Chondrocyte (in vitro differentiated cells): ENCODE results near the gene GUCY2D. TPM values are rescaled to one million over a fixed set of nuclear protein-coding genes. Genes with fewer than 3 reads are reported as not detected.

Experiments used
- DNase-seq: peaks from one replicate; pipeline ENCODE4 v3.0.0; 2021; ENCODE audit warnings: mixed read lengths, low spot score
- H3K27ac Mint-ChIP-seq: one replicate; pipeline ENCODE4 v1.8.0; 2021; ENCODE audit warnings: mild to moderate bottlenecking, moderate library complexity, mixed read lengths; ENCODE audit not compliant: unreplicated experiment
- H3K27me3 Mint-ChIP-seq: 2 replicates; pipeline ENCODE4 v1.8.0; 2021; ENCODE audit warnings: low read depth, mixed read lengths
- H3K36me3 Mint-ChIP-seq: 2 replicates; pipeline ENCODE4 v1.8.0; 2021; ENCODE audit warnings: low read depth, mixed read lengths
- H3K4me1 Mint-ChIP-seq: 2 replicates; pipeline ENCODE4 v1.8.0; 2021; ENCODE audit warnings: low read depth, mild to moderate bottlenecking, mixed read lengths
- H3K4me3 Mint-ChIP-seq: one replicate; pipeline ENCODE4 v1.8.0; 2021; ENCODE audit warnings: mild to moderate bottlenecking, moderate library complexity, mixed read lengths; ENCODE audit not compliant: unreplicated experiment
- H3K9me3 Mint-ChIP-seq: 2 replicates; pipeline ENCODE4 v1.8.0; 2021; ENCODE audit warnings: low read depth, mixed read lengths
- total RNA-seq: library from RNA; stranded (reverse); gene quantifications from 3 replicates; pipeline ENCODE4 v1.2.1, GENCODE V29; 2021
- TF ChIP-seq, protein P1 (sequence below): fragments of 200-600 bp; sonication (generic); IDR thresholded peaks from 2 replicates; pipeline ENCODE4 v1.5.0; 2021; ENCODE audit warnings: antibody characterized with exemption, mild to moderate bottlenecking, moderate library complexity

Gene GUCY2D
- total RNA-seq, 1 donor from 2014 or later: not detected

DNA sequence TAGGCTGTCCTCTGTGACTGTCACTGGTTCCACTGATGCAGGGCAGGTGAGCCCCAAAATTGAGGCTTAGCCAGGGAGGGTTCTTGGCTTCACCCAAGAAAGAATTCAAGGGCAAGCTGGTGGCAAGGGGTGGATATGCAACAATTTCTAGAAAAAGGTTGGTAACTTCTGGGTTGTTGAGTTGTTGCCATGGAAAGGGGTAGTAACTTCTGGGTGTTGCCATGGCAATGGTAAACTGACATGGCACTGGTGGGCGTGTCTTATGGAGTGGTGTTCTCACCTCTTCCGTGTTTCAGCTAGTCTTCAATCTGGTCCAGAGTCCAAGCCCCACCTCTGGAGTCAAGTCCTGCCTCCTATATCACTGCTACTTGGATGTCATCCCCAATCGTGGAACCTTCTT, 9.5 kb upstream of the GUCY2D start:
- no peaks in the 10 kb centered on the region for H3K9me3 Mint-ChIP-seq

DNA sequence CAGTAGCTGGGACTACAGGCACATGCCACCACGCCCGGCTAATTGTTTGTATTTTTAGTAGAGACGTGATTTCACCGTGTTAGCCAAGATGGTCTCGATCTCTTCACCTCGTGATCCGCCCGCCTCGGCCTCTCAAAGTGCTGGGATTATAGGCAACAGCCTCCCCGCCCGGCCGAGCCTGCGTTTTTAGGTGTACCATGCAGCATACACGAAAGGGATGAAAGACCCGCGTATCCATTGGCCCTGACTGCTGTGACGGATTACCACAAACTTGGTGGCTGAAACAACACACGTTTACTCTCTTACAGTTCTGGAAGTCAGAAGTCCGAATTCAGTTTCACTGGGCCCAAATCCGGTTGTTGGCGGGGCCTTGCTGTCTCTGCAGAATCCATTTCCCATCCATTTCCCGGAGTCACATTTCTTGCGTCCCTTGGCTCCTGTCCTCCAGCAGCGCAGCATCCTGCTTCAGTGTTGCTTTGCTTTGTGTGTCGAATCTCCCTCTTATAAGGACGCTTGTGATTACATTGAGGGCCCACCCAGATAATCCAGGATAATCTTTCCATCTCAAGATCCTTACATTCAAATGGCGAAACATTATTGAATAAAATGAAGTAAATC, 8.3 kb upstream of the GUCY2D start:
- TF ChIP-seq, protein P1, sequence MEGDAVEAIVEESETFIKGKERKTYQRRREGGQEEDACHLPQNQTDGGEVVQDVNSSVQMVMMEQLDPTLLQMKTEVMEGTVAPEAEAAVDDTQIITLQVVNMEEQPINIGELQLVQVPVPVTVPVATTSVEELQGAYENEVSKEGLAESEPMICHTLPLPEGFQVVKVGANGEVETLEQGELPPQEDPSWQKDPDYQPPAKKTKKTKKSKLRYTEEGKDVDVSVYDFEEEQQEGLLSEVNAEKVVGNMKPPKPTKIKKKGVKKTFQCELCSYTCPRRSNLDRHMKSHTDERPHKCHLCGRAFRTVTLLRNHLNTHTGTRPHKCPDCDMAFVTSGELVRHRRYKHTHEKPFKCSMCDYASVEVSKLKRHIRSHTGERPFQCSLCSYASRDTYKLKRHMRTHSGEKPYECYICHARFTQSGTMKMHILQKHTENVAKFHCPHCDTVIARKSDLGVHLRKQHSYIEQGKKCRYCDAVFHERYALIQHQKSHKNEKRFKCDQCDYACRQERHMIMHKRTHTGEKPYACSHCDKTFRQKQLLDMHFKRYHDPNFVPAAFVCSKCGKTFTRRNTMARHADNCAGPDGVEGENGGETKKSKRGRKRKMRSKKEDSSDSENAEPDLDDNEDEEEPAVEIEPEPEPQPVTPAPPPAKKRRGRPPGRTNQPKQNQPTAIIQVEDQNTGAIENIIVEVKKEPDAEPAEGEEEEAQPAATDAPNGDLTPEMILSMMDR: no peak
- DNase-seq: no peak
- Mint-ChIP-seq H3K4me3 (no peak overlapping the region), H3K4me1 (no peaks in the 10 kb centered on the region), H3K9me3 (no peaks in the 10 kb centered on the region), H3K27me3 (peaks cover 17% of the 10 kb centered on the region), H3K36me3 (no peaks in the 10 kb centered on the region), H3K27ac (no peak overlapping the region)

More for the DNA sequence above, 9.5 kb upstream of the GUCY2D start:
- Mint-ChIP-seq H3K36me3 (no peaks in the 10 kb centered on the region), H3K27me3 (peaks cover 11% of the 10 kb centered on the region), H3K27ac (no peak overlapping the region), H3K4me1 (no peaks in the 10 kb centered on the region), H3K4me3 (no peak overlapping the region)
- TF ChIP-seq, protein P1: no peak
- DNase-seq: no peak

- no peaks in the 10 kb centered on the region for H3K9me3 Mint-ChIP-seq
- H3K27ac Mint-ChIP-seq: no peak overlapping the region
- H3K27me3 Mint-ChIP-seq: peaks cover 23% of the 10 kb centered on the region
- no peaks in the 10 kb centered on the region for H3K4me1 Mint-ChIP-seq
- no peak for DNase-seq
- H3K4me3 Mint-ChIP-seq: no peak overlapping the region
- TF ChIP-seq, protein P1: no peak
- H3K36me3 Mint-ChIP-seq: no peaks in the 10 kb centered on the region
These were observed 6.7 kb upstream of the GUCY2D start for GRCh38 chr17:7995724-7996123.

- Mint-ChIP-seq H3K36me3 (peaks cover 3% of the 10 kb centered on the region), H3K4me1 (no peaks in the 10 kb centered on the region), H3K27ac (no peak overlapping the region), H3K4me3 (no peak overlapping the region), H3K27me3 (peaks cover 34% of the 10 kb centered on the region), H3K9me3 (peaks cover 4% of the 10 kb centered on the region)
- TF ChIP-seq, protein P1: peak; percentile 72
- DNase-seq: no peak
These were observed 5.2 kb upstream of the GUCY2D start for GRCh38 chr17:7997186-7997585.

GRCh38 chr17:8002721-8003593, 542 bp downstream of the GUCY2D start:
- Mint-ChIP-seq H3K9me3 (peaks cover 4% of the 10 kb centered on the region), H3K36me3 (peaks cover 3% of the 10 kb centered on the region), H3K4me3 (no peak overlapping the region), H3K27me3 (peaks cover 42% of the 10 kb centered on the region), H3K4me1 (no peaks in the 10 kb centered on the region), H3K27ac (no peak overlapping the region)
- DNase-seq: no peak
- TF ChIP-seq, protein P1: no peak
